ENCODE measurements around the gene LRRC75A. TPM values are rescaled to one million over a fixed set of nuclear protein-coding genes. Genes with fewer than 3 reads are reported as not detected.

The LRRC75A gene
- total RNA-seq, 6 experiments from 2014 or later: 0.14 to 0.57 (median 0.27) TPM

DNA sequence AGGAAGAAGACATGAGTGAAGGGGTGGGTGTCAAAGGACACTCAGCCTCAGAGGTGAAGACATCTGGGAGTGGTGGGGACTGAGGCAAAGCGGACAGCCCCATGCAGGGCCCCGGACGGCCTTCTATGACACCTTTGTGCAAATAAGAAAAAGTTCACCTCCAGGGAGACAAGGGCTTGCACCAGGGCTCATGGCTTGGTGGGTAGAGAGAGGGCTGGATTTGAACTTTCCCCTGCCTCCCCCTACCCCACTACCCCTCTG, 30.5 kb downstream of the LRRC75A start:
- no peak for DNase-seq
- TF ChIP-seq CTCF (IDR thresholded peaks at IDR 0.05): no peak
- H3K36me3 Mint-ChIP-seq (ENCODE audit: low read depth): no peaks in the 10 kb centered on the region
- H3K27me3 Mint-ChIP-seq (ENCODE audit: insufficient read depth): peaks cover 3% of the 10 kb centered on the region
- peaks cover 18% of the 10 kb centered on the region for H3K4me1 Mint-ChIP-seq (ENCODE audit: low read depth)
- H3K9me3 Mint-ChIP-seq: no peaks in the 10 kb centered on the region
- no peak overlapping the region for H3K27ac Mint-ChIP-seq
- H3K4me3 Mint-ChIP-seq: no peak overlapping the region

GRCh38 chr17:16460796-16461605, 31.0 kb downstream of the LRRC75A start:
- Mint-ChIP-seq H3K27ac (no peak overlapping the region), H3K36me3 (ENCODE audit: low read depth) (no peaks in the 10 kb centered on the region)
- no peak for TF ChIP-seq CTCF (IDR thresholded peaks at IDR 0.05)

GRCh38 chr17:16459855-16460550, 32.0 kb downstream of the LRRC75A start:
- Mint-ChIP-seq H3K27me3 (ENCODE audit: insufficient read depth) (peaks cover 3% of the 10 kb centered on the region), H3K36me3 (ENCODE audit: low read depth) (no peaks in the 10 kb centered on the region), H3K27ac (no peak overlapping the region), H3K4me1 (ENCODE audit: low read depth) (peaks cover 18% of the 10 kb centered on the region), H3K9me3 (no peaks in the 10 kb centered on the region), H3K4me3 (no peak overlapping the region)
- no peak for TF ChIP-seq CTCF (IDR thresholded peaks at IDR 0.05)
- DNase-seq: no peak

More at GRCh38 chr17:16460796-16461605, 31.0 kb downstream of the LRRC75A start:
- peaks cover 18% of the 10 kb centered on the region for H3K4me1 Mint-ChIP-seq (ENCODE audit: low read depth)
- no peak for DNase-seq
- peaks cover 3% of the 10 kb centered on the region for H3K27me3 Mint-ChIP-seq (ENCODE audit: insufficient read depth)
- no peaks in the 10 kb centered on the region for H3K9me3 Mint-ChIP-seq
- no peak overlapping the region for H3K4me3 Mint-ChIP-seq

DNA sequence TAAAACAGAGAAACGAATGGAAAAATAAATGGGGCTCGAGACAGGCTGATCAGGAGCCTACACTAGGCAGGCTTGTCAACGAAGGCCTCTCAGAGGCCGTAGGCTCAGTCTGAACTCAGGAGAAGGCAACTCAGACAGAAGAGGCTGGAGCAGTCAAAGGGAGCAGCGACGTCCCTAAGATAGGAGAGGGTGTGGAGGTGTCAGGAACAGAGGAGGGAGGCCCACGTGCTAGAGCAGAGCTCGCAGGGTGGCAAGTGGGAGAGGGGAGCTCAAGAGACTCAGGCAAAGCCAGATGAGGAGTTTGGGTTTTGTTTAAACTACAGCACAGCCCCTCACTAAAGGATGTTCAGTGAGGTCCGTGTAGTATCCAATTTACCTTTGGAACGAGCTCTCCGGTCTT, 32.7 kb downstream of the LRRC75A start:
- H3K9me3 Mint-ChIP-seq: no peaks in the 10 kb centered on the region
- no peak for TF ChIP-seq CTCF (IDR thresholded peaks at IDR 0.05)
- no peak overlapping the region for H3K27ac Mint-ChIP-seq
- H3K36me3 Mint-ChIP-seq (ENCODE audit: low read depth): no peaks in the 10 kb centered on the region
- no peak for DNase-seq
- H3K27me3 Mint-ChIP-seq (ENCODE audit: insufficient read depth): peaks cover 3% of the 10 kb centered on the region
- peaks cover 18% of the 10 kb centered on the region for H3K4me1 Mint-ChIP-seq (ENCODE audit: low read depth)
- no peak overlapping the region for H3K4me3 Mint-ChIP-seq

GRCh38 chr17:16456742-16457316, 35.2 kb downstream of the LRRC75A start:
- TF ChIP-seq CTCF (IDR thresholded peaks at IDR 0.05): no peak
- H3K27ac Mint-ChIP-seq: no peak overlapping the region
- H3K27me3 Mint-ChIP-seq (ENCODE audit: insufficient read depth): peaks cover 6% of the 10 kb centered on the region
- H3K4me3 Mint-ChIP-seq: no peak overlapping the region
- H3K9me3 Mint-ChIP-seq: no peaks in the 10 kb centered on the region
- DNase-seq: no peak
- H3K4me1 Mint-ChIP-seq (ENCODE audit: low read depth): peaks cover 15% of the 10 kb centered on the region
- H3K36me3 Mint-ChIP-seq (ENCODE audit: low read depth): 0 out of 2 replicates have a peak, but pooled peaks cover 5% of the 10 kb centered on the region
